HL-60 (cell line): ENCODE data around the gene DIS3L2.

Experiments used
- GABPA ChIP-seq: IDR thresholded peaks from 2 replicates; pipeline ENCODE4 v1.6.1; 2012; ENCODE audit warnings: low read depth
- POLR2AphosphoS5 ChIP-seq: IDR thresholded peaks from 2 replicates; pipeline ENCODE4 v1.6.1; 2012; ENCODE audit warnings: low read depth
- TF ChIP-seq, protein P1 (sequence below): IDR thresholded peaks from one replicate; pipeline ENCODE4 v1.5.1; 2011; ENCODE audit warnings: low read length, control low read depth, inconsistent platforms; ENCODE audit not compliant: insufficient read depth

DNA sequence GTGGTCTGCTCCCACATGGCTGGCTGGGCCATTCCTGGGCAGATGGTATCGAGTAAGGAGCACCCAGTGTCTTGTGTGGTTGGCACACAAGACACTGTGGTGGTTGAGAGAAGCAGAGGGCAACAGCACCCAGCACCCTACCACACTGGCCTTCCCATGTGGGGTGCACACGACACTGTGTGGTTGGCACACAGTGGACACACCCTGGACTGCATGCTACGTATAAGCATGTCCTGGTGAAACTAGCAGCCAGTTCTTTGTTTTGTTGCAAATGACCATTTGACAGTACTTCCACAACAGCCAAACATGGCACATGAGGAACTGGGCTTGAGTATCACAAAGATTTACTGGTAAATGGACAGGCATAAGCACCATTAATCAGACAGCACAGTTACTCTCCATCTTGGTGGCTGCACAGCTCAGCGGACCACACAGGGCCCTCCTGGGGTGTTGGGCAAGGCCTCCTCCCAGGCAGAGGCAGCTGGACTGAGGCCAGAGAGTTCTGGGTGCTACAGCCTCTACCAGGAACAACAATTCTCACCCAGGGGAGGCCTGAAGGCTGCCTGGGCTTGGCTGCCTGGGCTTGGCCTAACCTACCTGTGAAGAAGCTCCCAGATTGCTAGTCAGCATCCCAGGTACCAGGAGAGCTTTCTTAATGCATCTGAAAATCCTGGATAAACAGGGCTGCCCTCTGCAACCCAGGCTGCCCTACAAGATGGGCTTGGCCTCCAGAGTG lies 357.7 kb downstream of the DIS3L2 start:
- TF ChIP-seq, protein P1, sequence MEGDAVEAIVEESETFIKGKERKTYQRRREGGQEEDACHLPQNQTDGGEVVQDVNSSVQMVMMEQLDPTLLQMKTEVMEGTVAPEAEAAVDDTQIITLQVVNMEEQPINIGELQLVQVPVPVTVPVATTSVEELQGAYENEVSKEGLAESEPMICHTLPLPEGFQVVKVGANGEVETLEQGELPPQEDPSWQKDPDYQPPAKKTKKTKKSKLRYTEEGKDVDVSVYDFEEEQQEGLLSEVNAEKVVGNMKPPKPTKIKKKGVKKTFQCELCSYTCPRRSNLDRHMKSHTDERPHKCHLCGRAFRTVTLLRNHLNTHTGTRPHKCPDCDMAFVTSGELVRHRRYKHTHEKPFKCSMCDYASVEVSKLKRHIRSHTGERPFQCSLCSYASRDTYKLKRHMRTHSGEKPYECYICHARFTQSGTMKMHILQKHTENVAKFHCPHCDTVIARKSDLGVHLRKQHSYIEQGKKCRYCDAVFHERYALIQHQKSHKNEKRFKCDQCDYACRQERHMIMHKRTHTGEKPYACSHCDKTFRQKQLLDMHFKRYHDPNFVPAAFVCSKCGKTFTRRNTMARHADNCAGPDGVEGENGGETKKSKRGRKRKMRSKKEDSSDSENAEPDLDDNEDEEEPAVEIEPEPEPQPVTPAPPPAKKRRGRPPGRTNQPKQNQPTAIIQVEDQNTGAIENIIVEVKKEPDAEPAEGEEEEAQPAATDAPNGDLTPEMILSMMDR = no peak
- TF ChIP-seq GABPA = no peak
- no peak for TF ChIP-seq POLR2AphosphoS5
